B cell (primary cell): ENCODE results near the gene XAGE1B. TPM values are rescaled to one million over a fixed set of nuclear protein-coding genes. Genes with fewer than 3 reads are reported as not detected.

Source experiments
- ATAC-seq: fragments of 200-7000 bp; cut with Tn5 transposase; one replicate; pipeline ENCODE4 v1.10.0; 2021; ENCODE audit warnings: low read depth, mild to moderate bottlenecking, moderate number of reproducible peaks, moderate library complexity
- CTCF ChIA-PET: fragments of 350-600 bp; sonication (Branson Sonifier 250); formaldehyde crosslinking; loops from one replicate; lab custom pipeline; 2021; ENCODE audit warnings: antibody characterized with exemption, inconsistent platforms; lab: Charles Lee
- POLR2A ChIA-PET: fragments of 350-600 bp; sonication (Branson Sonifier 250); formaldehyde crosslinking; loops from one replicate; lab custom pipeline; 2021; ENCODE audit warnings: antibody characterized with exemption; lab: Charles Lee
- DNase-seq: peaks from one replicate; pipeline ENCODE4 v3.0.0; 2013
- H2AFZ ChIP-seq: 2 replicates; pipeline ENCODE4 v1.6.1; 2012; ENCODE audit warnings: mild to moderate bottlenecking, low read depth, low read length; ENCODE audit not compliant: insufficient read depth, poor library complexity, severe bottlenecking
- H3K27ac ChIP-seq, 2 donors: 1 replicate in 1 of 2; 2 replicates in 1 of 2; pipeline ENCODE4 v1.5.1; 2012 to 2013; ENCODE audit warnings: low read length in 2 of 2, mild to moderate bottlenecking in 2 of 2, moderate library complexity in 1 of 2
- H3K27me3 ChIP-seq, 4 experiments: fragments of 200-600 bp in 1 of 4; sonication (generic) in 1 of 4; replicated peaks in 1 of 4; 1 replicate in 2 of 4; 2 replicates in 2 of 4; pipeline versions ENCODE4 v1.6.1 to v1.7.0; 2013 to 2016; ENCODE audit warnings: low read length in 3 of 4, mild to moderate bottlenecking in 2 of 4, mixed read lengths in 1 of 4, moderate library complexity in 1 of 4; ENCODE audit not compliant: insufficient read depth in 4 of 4, control insufficient read depth in 3 of 4; ENCODE audit errors: control extremely low read depth in 1 of 4
- H3K36me3 ChIP-seq, 2 experiments: replicated peaks in 1 of 2; 1 replicate in 1 of 2; 2 replicates in 1 of 2; pipeline versions ENCODE4 v1.6.1 to v1.7.1; 2013; ENCODE audit warnings: low read length in 1 of 2; ENCODE audit not compliant: insufficient read depth in 2 of 2, control insufficient read depth in 1 of 2; ENCODE audit errors: control extremely low read depth in 1 of 2, extremely low read depth in 1 of 2
- H3K4me1 ChIP-seq, 2 donors: fragments of 200-600 bp in 1 of 2; sonication (generic) in 1 of 2; 1 replicate in 1 of 2; 2 replicates in 1 of 2; pipeline versions ENCODE4 v1.5.1 to v1.6.1; 2013 to 2017; ENCODE audit warnings: low read length in 2 of 2; ENCODE audit not compliant: control insufficient read depth in 2 of 2, insufficient read depth in 2 of 2
- H3K4me2 ChIP-seq: replicated peaks from 2 replicates; pipeline ENCODE3; 2012; ENCODE audit warnings: mild to moderate bottlenecking, low read depth, low read length; ENCODE audit not compliant: poor library complexity, severe bottlenecking
- H3K4me3 ChIP-seq, 5 experiments: fragments of 200-600 bp in 1 of 5; sonication (generic) in 1 of 5; 1 replicate in 3 of 5; 2 replicates in 2 of 5; pipeline versions ENCODE4 v1.5.1 to v1.7.0; 2011 to 2016; ENCODE audit warnings: low read length in 4 of 5, mild to moderate bottlenecking in 4 of 5, low read depth in 2 of 5, control low read depth in 1 of 5, moderate library complexity in 1 of 5; ENCODE audit not compliant: insufficient read depth in 1 of 5; ENCODE audit errors: control extremely low read depth in 1 of 5, extremely low read depth in 1 of 5
- H3K79me2 ChIP-seq: fragments of 200-600 bp; sonication (generic); one replicate; pipeline ENCODE4 v1.6.0; 2016; ENCODE audit warnings: low read length; ENCODE audit not compliant: control insufficient read depth, insufficient read depth
- H3K9ac ChIP-seq: fragments of 200-600 bp; sonication (generic); 2 replicates; pipeline ENCODE4 v1.6.1; 2017; ENCODE audit warnings: mild to moderate bottlenecking, low read length, moderate library complexity
- H3K9me3 ChIP-seq, 3 donors: one replicate each; pipeline versions ENCODE4 v1.6.1 to v1.7.1; 2013; ENCODE audit warnings: low read length in 2 of 3; ENCODE audit not compliant: control insufficient read depth in 2 of 3, insufficient read depth in 1 of 3; ENCODE audit errors: control extremely low read depth in 1 of 3
- H4K20me1 ChIP-seq: 2 replicates; pipeline ENCODE4 v1.6.0; 2012; ENCODE audit warnings: mild to moderate bottlenecking, low read length; ENCODE audit not compliant: insufficient read depth, control insufficient read depth, poor library complexity, severe bottlenecking
- H3K27ac Mint-ChIP-seq: one replicate; pipeline ENCODE4 v1.8.0; 2021; ENCODE audit warnings: mixed read lengths
- H3K27me3 Mint-ChIP-seq: one replicate; pipeline ENCODE4 v1.8.0; 2021; ENCODE audit warnings: mixed read lengths
- H3K4me1 Mint-ChIP-seq: one replicate; pipeline ENCODE4 v1.8.0; 2021; ENCODE audit warnings: mixed read lengths
- H3K4me3 Mint-ChIP-seq: one replicate; pipeline ENCODE4 v1.8.0; 2021; ENCODE audit warnings: mixed read lengths
- H3K9me3 Mint-ChIP-seq: one replicate; pipeline ENCODE4 v1.8.0; 2022; ENCODE audit warnings: mixed read lengths; ENCODE audit not compliant: insufficient read depth
- CTCF ChIP-seq: fragments of 200-600 bp; IDR thresholded peaks from one replicate; pipeline ENCODE4 v1.8.0; 2022; ENCODE audit warnings: antibody characterized with exemption, mild to moderate bottlenecking
- EZH2 ChIP-seq: IDR thresholded peaks from 2 replicates; pipeline ENCODE4 v1.6.1; 2012; ENCODE audit warnings: borderline replicate concordance, low read depth, mild to moderate bottlenecking, moderate library complexity, low read length; ENCODE audit not compliant: insufficient read depth, poor library complexity, severe bottlenecking
- WGBS: methylation state at CpG from one replicate; pipeline ENCODE4 v1.1.5; 2013; ENCODE audit warnings: missing lambda C conversion rate; ENCODE audit not compliant: insufficient coverage; 5-methylcytosine and 5-hydroxymethylcytosine counted together
- intact Hi-C: fragments of 100-400 bp; cut with micrococcal nuclease; formaldehyde crosslinking; loops from one replicate; pipeline ENCODE4 v1.10.0; 2022
- polyA plus RNA-seq: library from polyadenylated mRNA; depleted of rRNA; stranded (reverse); fragments of >200 nt; gene quantifications from 2 replicates; pipeline ENCODE4 v1.2.3, GENCODE V29; 2012
- total RNA-seq, 2 donors: library from RNA; stranded (reverse); fragments of 120-200 nt in 1 of 2; gene quantifications; 1 replicate in 1 of 2; 2 replicates in 1 of 2; pipeline versions ENCODE4 v1.2.3 to v1.2.4, GENCODE V29; 2013 to 2022

XAGE1B gene
- total and polyA plus RNA-seq, 2 donors (not counting 1 experiment from before 2014, with no cell fraction given) = not detected

DNA sequence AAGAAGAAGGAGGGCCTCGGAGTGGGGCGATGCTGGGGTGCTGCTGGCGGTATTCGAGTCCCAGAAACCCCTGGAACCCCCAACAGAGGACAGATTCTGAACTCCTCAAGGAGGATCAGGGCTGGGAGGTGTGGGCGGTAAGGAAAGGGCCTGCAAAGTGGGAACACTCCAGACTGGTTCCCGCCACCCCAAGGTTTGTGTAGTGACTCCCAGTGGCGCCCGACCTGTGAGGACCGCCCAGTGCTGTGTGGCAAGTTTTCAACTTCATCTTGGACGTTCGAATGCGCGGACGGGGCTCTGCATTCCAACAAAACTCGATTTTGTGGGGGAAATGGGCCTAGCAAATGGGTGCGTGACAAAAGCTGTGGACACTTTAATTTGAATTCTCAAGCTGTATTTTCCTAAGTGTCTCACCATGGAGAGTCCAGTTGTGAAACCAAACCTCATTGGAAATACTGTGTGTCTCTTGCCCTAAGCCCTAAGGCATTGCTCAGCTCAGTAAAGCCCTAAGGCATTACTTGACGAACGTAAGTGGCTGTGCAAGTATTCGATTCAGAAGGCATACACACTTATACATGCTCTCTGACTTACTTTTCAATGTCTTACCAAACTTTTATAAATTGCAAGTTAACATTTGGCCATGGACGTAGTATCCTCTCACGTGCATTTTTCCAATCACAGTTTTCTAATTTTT lies 27.4 kb upstream of the XAGE1B start:
- no peak overlapping the region for H3K27ac Mint-ChIP-seq

More for the DNA sequence above, 27.4 kb upstream of the XAGE1B start:
- Histone ChIP-seq H3K4me3 (no peak overlapping the region), H3K36me3 (no peaks in the 10 kb centered on the region), H4K20me1 (no peaks in the 10 kb centered on the region), H3K79me2 (no peaks in the 10 kb centered on the region), H3K27ac (no peak overlapping the region), H3K27me3 (no peaks in the 10 kb centered on the region), H3K4me2 (no peak overlapping the region), H3K9me3 (no peaks in the 10 kb centered on the region), H2AFZ (no peak overlapping the region), H3K9ac (no peak overlapping the region), H3K4me1 (no peaks in the 10 kb centered on the region)
- Mint-ChIP-seq H3K4me3 (no peak overlapping the region), H3K27me3 (no peaks in the 10 kb centered on the region), H3K9me3 (no peaks in the 10 kb centered on the region), H3K4me1 (no peaks in the 10 kb centered on the region)
- intact Hi-C loops = no loop called here
- WGBS = 98% methylated on average over 8 of the region's 21 CpGs
- ChIA-PET POLR2A (no interaction called here), CTCF (no interaction called here)
- no peak for TF ChIP-seq EZH2
- TF ChIP-seq CTCF = no peak
- ATAC-seq (no peak), DNase-seq (no peak)
